WTC11 (cell line): Measurements from ENCODE around the gene OR4D1. TPM values are rescaled to one million over a fixed set of nuclear protein-coding genes. Genes with fewer than 3 reads are reported as not detected.
A peak's percentile ranks its signal among the peaks of the same experiment; 100 is the strongest.

Source experiments
- ATAC-seq: fragments of 200-7000 bp; cut with Tn5 transposase; 2 replicates; pipeline ENCODE4 v1.10.0; 2021; ENCODE audit warnings: mild to moderate bottlenecking, moderate library complexity
- CTCF ChIA-PET: fragments of 300-600 bp; sonication (Branson Sonifier 250); formaldehyde crosslinking; loops from one replicate; lab custom pipeline; 2021; ENCODE audit warnings: antibody characterized with exemption; lab: Charles Lee
- POLR2A ChIA-PET: fragments of 350-600 bp; sonication (Branson Sonifier 250); formaldehyde crosslinking; loops from one replicate; lab custom pipeline; 2021; ENCODE audit warnings: antibody characterized with exemption; lab: Charles Lee
- DNase-seq: peaks from one replicate; pipeline ENCODE4 v3.0.0; 2021; ENCODE audit warnings: low spot score
- H3K27ac Mint-ChIP-seq: 2 replicates; pipeline ENCODE4 v1.8.0; 2021; ENCODE audit warnings: mixed read lengths
- H3K27me3 Mint-ChIP-seq: 2 replicates; pipeline ENCODE4 v1.8.0; 2021; ENCODE audit warnings: low read depth, mild to moderate bottlenecking, moderate library complexity, mixed read lengths
- H3K36me3 Mint-ChIP-seq: 2 replicates; pipeline ENCODE4 v1.8.0; 2021; ENCODE audit warnings: mixed read lengths
- H3K4me1 Mint-ChIP-seq: 2 replicates; pipeline ENCODE4 v1.8.0; 2022; ENCODE audit warnings: mixed read lengths
- H3K4me3 Mint-ChIP-seq: 2 replicates; pipeline ENCODE4 v1.8.0; 2021; ENCODE audit warnings: mild to moderate bottlenecking, moderate library complexity, mixed read lengths
- H3K9me3 Mint-ChIP-seq: 2 replicates; pipeline ENCODE4 v1.8.0; 2021; ENCODE audit warnings: mixed read lengths
- ATF6 ChIP-seq: sonication (generic); formaldehyde crosslinking; IDR thresholded peaks from 2 replicates; pipeline ENCODE4 v1.8.1; 2023; ENCODE audit warnings: mild to moderate bottlenecking, missing genetic modification reagents
- CTCF ChIP-seq: fragments of 200-600 bp; IDR thresholded peaks from 2 replicates; pipeline ENCODE4 v1.8.0; 2022; ENCODE audit warnings: antibody characterized with exemption
- ETV6 ChIP-seq: sonication (generic); formaldehyde crosslinking; IDR thresholded peaks from 2 replicates; pipeline ENCODE4 v1.8.1; 2022; ENCODE audit warnings: mild to moderate bottlenecking, missing genetic modification reagents
- FOXP4 ChIP-seq: sonication (generic); formaldehyde crosslinking; IDR thresholded peaks from 2 replicates; pipeline ENCODE4 v1.8.0; 2022; ENCODE audit warnings: mild to moderate bottlenecking, missing genetic modification reagents
- GRHL2 ChIP-seq: fragments of 250-450 bp; sonication (Bioruptor Pico); IDR thresholded peaks from 2 replicates; pipeline ENCODE4 v1.8.0; 2022; ENCODE audit warnings: mild to moderate bottlenecking, moderate library complexity; ENCODE audit not compliant: insufficient replicate concordance, severe bottlenecking
- GTF2I ChIP-seq: fragments of 250-450 bp; sonication (Bioruptor Pico); conservative IDR thresholded peaks from 2 replicates; pipeline ENCODE4 v1.4.0; 2021; ENCODE audit warnings: mild to moderate bottlenecking
- MYBL2 ChIP-seq: sonication (generic); formaldehyde crosslinking; IDR thresholded peaks from 2 replicates; pipeline ENCODE4 v1.8.1; 2023; ENCODE audit warnings: mild to moderate bottlenecking, moderate library complexity, missing genetic modification reagents
- NFE2L1 ChIP-seq: sonication (generic); formaldehyde crosslinking; IDR thresholded peaks from 2 replicates; pipeline ENCODE4 v1.8.1; 2023; ENCODE audit warnings: missing genetic modification reagents
- OVOL2 ChIP-seq: fragments of 250-450 bp; sonication (Bioruptor Pico); IDR thresholded peaks from 2 replicates; pipeline ENCODE4 v1.9.0; 2021; ENCODE audit warnings: mild to moderate bottlenecking, borderline replicate concordance
- PRDM15 ChIP-seq: sonication (generic); formaldehyde crosslinking; IDR thresholded peaks from 2 replicates; pipeline ENCODE4 v1.8.0; 2022; ENCODE audit warnings: missing genetic modification reagents
- RELA ChIP-seq: sonication (generic); formaldehyde crosslinking; IDR thresholded peaks from 2 replicates; pipeline ENCODE4 v1.8.1; 2022; ENCODE audit warnings: missing genetic modification reagents, mild to moderate bottlenecking, borderline replicate concordance
- RORB ChIP-seq: fragments of 250-450 bp; sonication (Bioruptor Pico); IDR thresholded peaks from 2 replicates; pipeline ENCODE4 v1.9.0; 2021; ENCODE audit warnings: mild to moderate bottlenecking
- STAT6 ChIP-seq: sonication (generic); formaldehyde crosslinking; conservative IDR thresholded peaks from 2 replicates; pipeline ENCODE4 v1.8.1; 2023; ENCODE audit warnings: mild to moderate bottlenecking, low read depth, missing genetic modification reagents, moderate library complexity
- TEAD4 ChIP-seq: sonication (generic); formaldehyde crosslinking; IDR thresholded peaks from 2 replicates; pipeline ENCODE4 v1.8.0; 2022; ENCODE audit warnings: mild to moderate bottlenecking, missing genetic modification reagents
- USF2 ChIP-seq: sonication (generic); formaldehyde crosslinking; IDR thresholded peaks from 2 replicates; pipeline ENCODE4 v1.8.1; 2023; ENCODE audit warnings: mild to moderate bottlenecking, missing genetic modification reagents, moderate library complexity
- ZNF121 ChIP-seq: sonication (generic); formaldehyde crosslinking; IDR thresholded peaks from 2 replicates; pipeline ENCODE4 v1.8.0; 2023; ENCODE audit warnings: missing genetic modification reagents
- ZNF138 ChIP-seq: sonication (generic); formaldehyde crosslinking; conservative IDR thresholded peaks from 2 replicates; pipeline ENCODE4 v1.8.1; 2022; ENCODE audit warnings: mild to moderate bottlenecking, moderate library complexity, missing genetic modification reagents
- total RNA-seq: library from RNA; stranded (reverse); gene quantifications from 3 replicates; pipeline ENCODE4 v1.2.3, GENCODE V29; 2021

Gene OR4D1
- total RNA-seq, 1 experiment from 2014 or later: 0.17 TPM

- TF ChIP-seq ZNF138 (CRISPR knock-in tag): no peak
- no peak for TF ChIP-seq FOXP4
Observed at GRCh38 chr17:58111676-58112075, 36.5 kb upstream of the OR4D1 start (continued).

GRCh38 chr17:58112970-58113631, 35.1 kb upstream of the OR4D1 start:
- ChIA-PET CTCF (interaction anchor here (0.6 to 1.8 kb wide), 9 partner anchors 9 to 441 kb away, joined by 3 to 7 read pairs (median 4); no protein-coding TSS in a partner anchor), POLR2A (interaction anchor here (0.9 kb wide), 1 partner anchor 253 kb away, joined by 3 read pairs; no protein-coding TSS in a partner anchor)
- no peaks in the 10 kb centered on the region for H3K4me1 Mint-ChIP-seq
- peaks cover 14% of the 10 kb centered on the region for H3K27me3 Mint-ChIP-seq
- ATAC-seq: peak; percentile 86
- peak; percentile 92 for DNase-seq
- TF ChIP-seq ZNF121: no peak
- 0 out of 2 replicates have a peak, but pooled peaks have one; percentile 20 for TF ChIP-seq NFE2L1 (CRISPR knock-in tag)
- TF ChIP-seq MYBL2 (CRISPR knock-in tag): no peak
- peak; percentile 82 for TF ChIP-seq CTCF
- TF ChIP-seq, all 79 proteins: peak for 2
- H3K27ac Mint-ChIP-seq: no peak overlapping the region
- no peak overlapping the region for H3K4me3 Mint-ChIP-seq
- H3K9me3 Mint-ChIP-seq: no peaks in the 10 kb centered on the region
- no peaks in the 10 kb centered on the region for H3K36me3 Mint-ChIP-seq

GRCh38 chr17:58113947-58114346, 34.2 kb upstream of the OR4D1 start:
- no peaks in the 10 kb centered on the region for H3K9me3 Mint-ChIP-seq
- no peaks in the 10 kb centered on the region for H3K4me1 Mint-ChIP-seq
- DNase-seq (no peak), ATAC-seq (no peak)
- no peaks in the 10 kb centered on the region for H3K36me3 Mint-ChIP-seq
- no peak overlapping the region for H3K4me3 Mint-ChIP-seq
- ChIA-PET CTCF (interaction anchor here (0.6 to 2.0 kb wide), 6 partner anchors 8 to 330 kb away, joined by 3 to 9 read pairs (median 3); partner anchors contain the start of gene MRPS23), POLR2A (interaction anchor here (0.8 kb wide), 1 partner anchor 107 kb away, joined by 3 read pairs; the partner anchor contains the start of gene SRSF1)
- no peak overlapping the region for H3K27ac Mint-ChIP-seq
- peaks cover 14% of the 10 kb centered on the region for H3K27me3 Mint-ChIP-seq
- no peak for TF ChIP-seq ATF6 (CRISPR knock-in tag)
- no peak for TF ChIP-seq TEAD4 (CRISPR knock-in tag)
- TF ChIP-seq STAT6: no peak
- no peak for TF ChIP-seq USF2 (CRISPR knock-in tag)
- TF ChIP-seq GTF2I (CRISPR knock-in tag): no peak
- TF ChIP-seq GRHL2 (CRISPR knock-in tag): no peak
- no peak for TF ChIP-seq ETV6 (CRISPR knock-in tag)
- TF ChIP-seq OVOL2 (CRISPR knock-in tag): no peak
- TF ChIP-seq RORB: no peak
- TF ChIP-seq PRDM15 (CRISPR knock-in tag): no peak
- no peak for TF ChIP-seq RELA
